WTC11 (cell line): Measurements from ENCODE around the gene RPL41. TPM values are rescaled to one million over a fixed set of nuclear protein-coding genes. Genes with fewer than 3 reads are reported as not detected.

Experiments
- ATAC-seq: fragments of 200-7000 bp; cut with Tn5 transposase; 2 replicates; pipeline ENCODE4 v1.10.0; 2021; ENCODE audit warnings: mild to moderate bottlenecking, moderate library complexity
- CTCF ChIA-PET: fragments of 300-600 bp; sonication (Branson Sonifier 250); formaldehyde crosslinking; loops from one replicate; lab custom pipeline; 2021; ENCODE audit warnings: antibody characterized with exemption; lab: Charles Lee
- POLR2A ChIA-PET: fragments of 350-600 bp; sonication (Branson Sonifier 250); formaldehyde crosslinking; loops from one replicate; lab custom pipeline; 2021; ENCODE audit warnings: antibody characterized with exemption; lab: Charles Lee
- DNase-seq: peaks from one replicate; pipeline ENCODE4 v3.0.0; 2021; ENCODE audit warnings: low spot score
- H3K27ac Mint-ChIP-seq: 2 replicates; pipeline ENCODE4 v1.8.0; 2021; ENCODE audit warnings: mixed read lengths
- H3K27me3 Mint-ChIP-seq: 2 replicates; pipeline ENCODE4 v1.8.0; 2021; ENCODE audit warnings: low read depth, mild to moderate bottlenecking, moderate library complexity, mixed read lengths
- H3K36me3 Mint-ChIP-seq: 2 replicates; pipeline ENCODE4 v1.8.0; 2021; ENCODE audit warnings: mixed read lengths
- H3K4me1 Mint-ChIP-seq: 2 replicates; pipeline ENCODE4 v1.8.0; 2022; ENCODE audit warnings: mixed read lengths
- H3K4me3 Mint-ChIP-seq: 2 replicates; pipeline ENCODE4 v1.8.0; 2021; ENCODE audit warnings: mild to moderate bottlenecking, moderate library complexity, mixed read lengths
- H3K9me3 Mint-ChIP-seq: 2 replicates; pipeline ENCODE4 v1.8.0; 2021; ENCODE audit warnings: mixed read lengths
- AR ChIP-seq: fragments of 250-450 bp; sonication (Bioruptor Pico); IDR thresholded peaks from 2 replicates; pipeline ENCODE4 v1.9.0; 2021; ENCODE audit warnings: mild to moderate bottlenecking
- ATF6 ChIP-seq: sonication (generic); formaldehyde crosslinking; IDR thresholded peaks from 2 replicates; pipeline ENCODE4 v1.8.1; 2023; ENCODE audit warnings: mild to moderate bottlenecking, missing genetic modification reagents
- ELF4 ChIP-seq: sonication (generic); formaldehyde crosslinking; IDR thresholded peaks from 2 replicates; pipeline ENCODE4 v1.8.1; 2022; ENCODE audit warnings: low read depth, mild to moderate bottlenecking, moderate library complexity, missing genetic modification reagents
- ETV6 ChIP-seq: sonication (generic); formaldehyde crosslinking; IDR thresholded peaks from 2 replicates; pipeline ENCODE4 v1.8.1; 2022; ENCODE audit warnings: mild to moderate bottlenecking, missing genetic modification reagents
- GRHL2 ChIP-seq: fragments of 250-450 bp; sonication (Bioruptor Pico); IDR thresholded peaks from 2 replicates; pipeline ENCODE4 v1.8.0; 2022; ENCODE audit warnings: mild to moderate bottlenecking, moderate library complexity; ENCODE audit not compliant: insufficient replicate concordance, severe bottlenecking
- MXD4 ChIP-seq: fragments of 250-450 bp; sonication (Bioruptor Pico); IDR thresholded peaks from 2 replicates; pipeline ENCODE4 v1.8.0; 2021; ENCODE audit warnings: mild to moderate bottlenecking, moderate library complexity, borderline replicate concordance
- RORB ChIP-seq: fragments of 250-450 bp; sonication (Bioruptor Pico); IDR thresholded peaks from 2 replicates; pipeline ENCODE4 v1.9.0; 2021; ENCODE audit warnings: mild to moderate bottlenecking
- TCF7 ChIP-seq: sonication (generic); formaldehyde crosslinking; IDR thresholded peaks from 2 replicates; pipeline ENCODE4 v1.8.0; 2022; ENCODE audit warnings: mild to moderate bottlenecking, low read depth, missing genetic modification reagents, moderate library complexity
- TEAD4 ChIP-seq: sonication (generic); formaldehyde crosslinking; IDR thresholded peaks from 2 replicates; pipeline ENCODE4 v1.8.0; 2022; ENCODE audit warnings: mild to moderate bottlenecking, missing genetic modification reagents
- ZMAT4 ChIP-seq: fragments of 250-450 bp; sonication (Bioruptor Pico); IDR thresholded peaks from 2 replicates; pipeline ENCODE4 v1.9.0; 2021; ENCODE audit warnings: mild to moderate bottlenecking
- ZNF138 ChIP-seq: sonication (generic); formaldehyde crosslinking; conservative IDR thresholded peaks from 2 replicates; pipeline ENCODE4 v1.8.1; 2022; ENCODE audit warnings: mild to moderate bottlenecking, moderate library complexity, missing genetic modification reagents
- ZNF232 ChIP-seq: sonication (generic); formaldehyde crosslinking; IDR thresholded peaks from 2 replicates; pipeline ENCODE4 v1.8.0; 2022; ENCODE audit warnings: mild to moderate bottlenecking, missing genetic modification reagents
- ZNF416 ChIP-seq: fragments of 250-450 bp; sonication (Bioruptor Pico); IDR thresholded peaks from 2 replicates; pipeline ENCODE4 v1.9.0; 2021; ENCODE audit warnings: mild to moderate bottlenecking, inconsistent platforms
- ZNF423 ChIP-seq: fragments of 250-450 bp; sonication (Bioruptor Pico); IDR thresholded peaks from 2 replicates; pipeline ENCODE4 v2.1.2; 2022; ENCODE audit warnings: mild to moderate bottlenecking, moderate library complexity
- total RNA-seq: library from RNA; stranded (reverse); gene quantifications from 3 replicates; pipeline ENCODE4 v1.2.3, GENCODE V29; 2021
- TF ChIP-seq, protein P1 (sequence below): sonication (generic); formaldehyde crosslinking; IDR thresholded peaks from 2 replicates; pipeline ENCODE4 v1.8.1; 2023; ENCODE audit warnings: mild to moderate bottlenecking, missing genetic modification reagents, borderline replicate concordance
- TF ChIP-seq, protein P2 (sequence below): sonication (generic); formaldehyde crosslinking; IDR thresholded peaks from 2 replicates; pipeline ENCODE4 v1.8.0; 2023; ENCODE audit warnings: missing genetic modification reagents
- TF ChIP-seq, protein P3 (sequence below): fragments of 250-450 bp; sonication (Bioruptor Pico); IDR thresholded peaks from 2 replicates; pipeline ENCODE4 v1.8.0; 2021; ENCODE audit warnings: mild to moderate bottlenecking
- TF ChIP-seq, protein P4 (sequence below): sonication (generic); formaldehyde crosslinking; IDR thresholded peaks from 2 replicates; pipeline ENCODE4 v1.8.1; 2023; ENCODE audit warnings: mild to moderate bottlenecking, missing genetic modification reagents, moderate library complexity

Gene RPL41
- total RNA-seq, 1 experiment from 2014 or later = 4,004 TPM

DNA sequence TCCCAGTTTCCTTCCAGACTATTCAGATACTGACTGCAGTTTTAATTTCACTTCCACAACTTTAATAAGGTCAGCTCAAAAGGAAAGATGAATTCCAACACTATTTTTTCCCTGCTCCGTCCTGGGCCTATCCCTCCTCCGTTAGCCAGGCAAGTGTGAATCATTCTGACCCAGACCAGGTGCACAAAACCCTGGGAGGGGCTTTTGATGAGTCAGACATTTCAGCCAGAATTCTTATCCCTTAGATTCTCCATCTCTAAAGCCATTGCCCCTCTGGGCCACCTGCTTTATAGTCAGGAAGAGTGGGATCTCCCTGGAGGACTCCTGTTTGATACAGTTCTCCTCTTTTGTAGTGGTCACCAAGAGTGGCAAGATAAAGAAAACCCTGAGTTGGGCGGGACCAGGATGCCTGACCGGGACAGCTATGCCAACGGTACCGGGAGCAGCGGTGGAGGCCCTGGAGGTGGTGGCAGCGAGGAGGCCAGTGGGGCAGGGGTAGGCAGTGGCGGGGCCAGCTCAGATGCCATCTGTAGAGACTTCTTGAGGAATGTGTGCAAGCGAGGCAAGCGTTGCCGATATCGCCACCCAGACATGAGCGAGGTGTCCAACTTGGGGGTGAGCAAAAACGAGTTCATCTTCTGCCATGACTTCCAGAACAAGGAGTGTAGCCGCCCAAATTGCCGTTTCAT is 3.9 kb downstream of the RPL41 start:
- ATAC-seq (no peak), DNase-seq (no peak)
- no peak overlapping the region; the same call in 1 of the 2 replicates for H3K4me3 Mint-ChIP-seq
- peak overlapping the region; percentile 45; the same call in 1 of the 2 replicates for H3K27ac Mint-ChIP-seq
- no peaks in the 10 kb centered on the region for H3K27me3 Mint-ChIP-seq
- TF ChIP-seq, protein P1, sequence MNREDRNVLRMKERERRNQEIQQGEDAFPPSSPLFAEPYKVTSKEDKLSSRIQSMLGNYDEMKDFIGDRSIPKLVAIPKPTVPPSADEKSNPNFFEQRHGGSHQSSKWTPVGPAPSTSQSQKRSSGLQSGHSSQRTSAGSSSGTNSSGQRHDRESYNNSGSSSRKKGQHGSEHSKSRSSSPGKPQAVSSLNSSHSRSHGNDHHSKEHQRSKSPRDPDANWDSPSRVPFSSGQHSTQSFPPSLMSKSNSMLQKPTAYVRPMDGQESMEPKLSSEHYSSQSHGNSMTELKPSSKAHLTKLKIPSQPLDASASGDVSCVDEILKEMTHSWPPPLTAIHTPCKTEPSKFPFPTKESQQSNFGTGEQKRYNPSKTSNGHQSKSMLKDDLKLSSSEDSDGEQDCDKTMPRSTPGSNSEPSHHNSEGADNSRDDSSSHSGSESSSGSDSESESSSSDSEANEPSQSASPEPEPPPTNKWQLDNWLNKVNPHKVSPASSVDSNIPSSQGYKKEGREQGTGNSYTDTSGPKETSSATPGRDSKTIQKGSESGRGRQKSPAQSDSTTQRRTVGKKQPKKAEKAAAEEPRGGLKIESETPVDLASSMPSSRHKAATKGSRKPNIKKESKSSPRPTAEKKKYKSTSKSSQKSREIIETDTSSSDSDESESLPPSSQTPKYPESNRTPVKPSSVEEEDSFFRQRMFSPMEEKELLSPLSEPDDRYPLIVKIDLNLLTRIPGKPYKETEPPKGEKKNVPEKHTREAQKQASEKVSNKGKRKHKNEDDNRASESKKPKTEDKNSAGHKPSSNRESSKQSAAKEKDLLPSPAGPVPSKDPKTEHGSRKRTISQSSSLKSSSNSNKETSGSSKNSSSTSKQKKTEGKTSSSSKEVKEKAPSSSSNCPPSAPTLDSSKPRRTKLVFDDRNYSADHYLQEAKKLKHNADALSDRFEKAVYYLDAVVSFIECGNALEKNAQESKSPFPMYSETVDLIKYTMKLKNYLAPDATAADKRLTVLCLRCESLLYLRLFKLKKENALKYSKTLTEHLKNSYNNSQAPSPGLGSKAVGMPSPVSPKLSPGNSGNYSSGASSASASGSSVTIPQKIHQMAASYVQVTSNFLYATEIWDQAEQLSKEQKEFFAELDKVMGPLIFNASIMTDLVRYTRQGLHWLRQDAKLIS = no peak
- TF ChIP-seq RORB (no peak), GRHL2 (CRISPR knock-in tag) (no peak), ELF4 (CRISPR knock-in tag) (no peak), ATF6 (no peak), TCF7 (CRISPR knock-in tag) (no peak), AR (CRISPR knock-in tag) (no peak), ZNF138 (CRISPR knock-in tag) (no peak), ETV6 (no peak), MXD4 (CRISPR knock-in tag) (no peak), TEAD4 (CRISPR knock-in tag) (no peak), ZNF416 (CRISPR knock-in tag) (no peak), ZMAT4 (CRISPR knock-in tag) (no peak), ZNF423 (CRISPR knock-in tag) (no peak), ZNF232 (no peak)
- TF ChIP-seq, protein P2, sequence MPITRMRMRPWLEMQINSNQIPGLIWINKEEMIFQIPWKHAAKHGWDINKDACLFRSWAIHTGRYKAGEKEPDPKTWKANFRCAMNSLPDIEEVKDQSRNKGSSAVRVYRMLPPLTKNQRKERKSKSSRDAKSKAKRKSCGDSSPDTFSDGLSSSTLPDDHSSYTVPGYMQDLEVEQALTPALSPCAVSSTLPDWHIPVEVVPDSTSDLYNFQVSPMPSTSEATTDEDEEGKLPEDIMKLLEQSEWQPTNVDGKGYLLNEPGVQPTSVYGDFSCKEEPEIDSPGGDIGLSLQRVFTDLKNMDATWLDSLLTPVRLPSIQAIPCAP (CRISPR knock-in tag) = no peak
- TF ChIP-seq, protein P3, sequence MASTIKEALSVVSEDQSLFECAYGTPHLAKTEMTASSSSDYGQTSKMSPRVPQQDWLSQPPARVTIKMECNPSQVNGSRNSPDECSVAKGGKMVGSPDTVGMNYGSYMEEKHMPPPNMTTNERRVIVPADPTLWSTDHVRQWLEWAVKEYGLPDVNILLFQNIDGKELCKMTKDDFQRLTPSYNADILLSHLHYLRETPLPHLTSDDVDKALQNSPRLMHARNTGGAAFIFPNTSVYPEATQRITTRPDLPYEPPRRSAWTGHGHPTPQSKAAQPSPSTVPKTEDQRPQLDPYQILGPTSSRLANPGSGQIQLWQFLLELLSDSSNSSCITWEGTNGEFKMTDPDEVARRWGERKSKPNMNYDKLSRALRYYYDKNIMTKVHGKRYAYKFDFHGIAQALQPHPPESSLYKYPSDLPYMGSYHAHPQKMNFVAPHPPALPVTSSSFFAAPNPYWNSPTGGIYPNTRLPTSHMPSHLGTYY (CRISPR knock-in tag) = no peak
- TF ChIP-seq, protein P4, sequence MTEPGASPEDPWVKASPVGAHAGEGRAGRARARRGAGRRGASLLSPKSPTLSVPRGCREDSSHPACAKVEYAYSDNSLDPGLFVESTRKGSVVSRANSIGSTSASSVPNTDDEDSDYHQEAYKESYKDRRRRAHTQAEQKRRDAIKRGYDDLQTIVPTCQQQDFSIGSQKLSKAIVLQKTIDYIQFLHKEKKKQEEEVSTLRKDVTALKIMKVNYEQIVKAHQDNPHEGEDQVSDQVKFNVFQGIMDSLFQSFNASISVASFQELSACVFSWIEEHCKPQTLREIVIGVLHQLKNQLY (CRISPR knock-in tag) = no peak
- H3K4me1 Mint-ChIP-seq = peaks cover 20% of the 10 kb centered on the region
- CTCF ChIA-PET = interaction anchor here (0.5 to 4.3 kb wide), 16 partner anchors 8 to 212 kb away, joined by 3 to 95 read pairs (median 7); partner anchors contain the start of genes ANKRD52, COQ10A, ESYT1 and MYL6B
- POLR2A ChIA-PET = interaction anchor here (0.5 to 3.6 kb wide), 5 partner anchors 8 to 146 kb away, joined by 3 to 71 read pairs (median 6); partner anchors contain the start of genes ESYT1, MYL6 and RAB5B
- no peaks in the 10 kb centered on the region for H3K9me3 Mint-ChIP-seq
- H3K36me3 Mint-ChIP-seq = peaks cover 30% of the 10 kb centered on the region
